Mesenchymal stem cell (in vitro differentiated cells and primary cell): ENCODE measurements around the gene GALNT10.
A peak's percentile ranks its signal among the peaks of the same experiment; 100 is the strongest.

Experiments used
- DNase-seq: peaks from one replicate; pipeline ENCODE4 v3.0.0-alpha.2; 2013
- H2AFZ ChIP-seq: one replicate; pipeline ENCODE4 v1.6.1; 2013; ENCODE audit warnings: low read depth, mild to moderate bottlenecking, control low read depth, inconsistent platforms, low read length, moderate library complexity
- H2AK5ac ChIP-seq: 2 replicates; pipeline ENCODE4 v1.6.1; 2013; ENCODE audit warnings: low read length, moderate library complexity, mild to moderate bottlenecking, inconsistent platforms; ENCODE audit not compliant: severe bottlenecking
- H2BK120ac ChIP-seq: one replicate; pipeline ENCODE4 v1.6.1; 2013; ENCODE audit warnings: low read depth, mild to moderate bottlenecking, inconsistent platforms, low read length, moderate library complexity
- H2BK12ac ChIP-seq, 2 experiments: one replicate each; pipeline ENCODE4 v1.6.1; 2013; ENCODE audit warnings: inconsistent platforms in 2 of 2, low read length in 2 of 2, mild to moderate bottlenecking in 2 of 2, moderate library complexity in 2 of 2, control low read depth in 1 of 2
- H2BK15ac ChIP-seq: one replicate; pipeline ENCODE4 v1.6.1; 2013; ENCODE audit warnings: mild to moderate bottlenecking, low read depth, inconsistent platforms; ENCODE audit not compliant: poor library complexity, severe bottlenecking
- H2BK5ac ChIP-seq: 2 replicates; pipeline ENCODE4 v1.6.1; 2013; ENCODE audit warnings: low read depth, mild to moderate bottlenecking, low read length, control low read depth, inconsistent platforms; ENCODE audit not compliant: poor library complexity, severe bottlenecking
- H3K14ac ChIP-seq, 2 experiments: one replicate each; pipeline ENCODE4 v1.6.1; 2013; ENCODE audit warnings: inconsistent platforms in 2 of 2, low read length in 2 of 2, control low read depth in 1 of 2, mild to moderate bottlenecking in 1 of 2, moderate library complexity in 1 of 2
- H3K18ac ChIP-seq, 2 experiments: one replicate each; pipeline ENCODE4 v1.6.1; 2013; ENCODE audit warnings: inconsistent platforms in 2 of 2, low read length in 2 of 2, control low read depth in 1 of 2, low read depth in 1 of 2, mild to moderate bottlenecking in 1 of 2
- H3K23ac ChIP-seq, 2 experiments: one replicate each; pipeline ENCODE4 v1.6.1; 2013; ENCODE audit warnings: inconsistent platforms in 2 of 2, low read length in 2 of 2, mild to moderate bottlenecking in 2 of 2, moderate library complexity in 2 of 2, control low read depth in 1 of 2
- H3K27ac ChIP-seq: 2 replicates; pipeline ENCODE4 v1.5.1; 2013; ENCODE audit warnings: mild to moderate bottlenecking, moderate library complexity, low read length, control low read depth, inconsistent platforms; ENCODE audit not compliant: poor library complexity, severe bottlenecking
- H3K27me3 ChIP-seq, 2 experiments: 2 replicates each; pipeline versions ENCODE4 v1.6.1 to v1.7.0; 2013; ENCODE audit warnings: low read length in 2 of 2, mild to moderate bottlenecking in 2 of 2, moderate library complexity in 2 of 2, control low read depth in 1 of 2, inconsistent platforms in 1 of 2; ENCODE audit not compliant: control insufficient read depth in 1 of 2, insufficient read depth in 1 of 2
- H3K36me3 ChIP-seq, 2 experiments: 2 replicates each; pipeline versions ENCODE4 v1.6.1 to v1.7.0; 2013; ENCODE audit warnings: low read length in 2 of 2, control low read depth in 1 of 2, inconsistent platforms in 1 of 2, low read depth in 1 of 2, mild to moderate bottlenecking in 1 of 2; ENCODE audit not compliant: insufficient read depth in 2 of 2, control insufficient read depth in 1 of 2
- H3K4ac ChIP-seq, 2 experiments: one replicate each; pipeline ENCODE4 v1.6.1; 2013; ENCODE audit warnings: inconsistent platforms in 2 of 2, low read length in 2 of 2, mild to moderate bottlenecking in 2 of 2, moderate library complexity in 2 of 2, control low read depth in 1 of 2, low read depth in 1 of 2
- H3K4me1 ChIP-seq: 2 replicates; pipeline ENCODE4 v1.6.1; 2013; ENCODE audit warnings: low read depth, low read length, control low read depth; ENCODE audit not compliant: control insufficient read depth, insufficient read depth
- H3K4me2 ChIP-seq: 2 replicates; pipeline ENCODE4 v1.6.1; 2013; ENCODE audit warnings: low read length, mild to moderate bottlenecking, inconsistent platforms; ENCODE audit not compliant: poor library complexity, severe bottlenecking
- H3K4me3 ChIP-seq, 2 experiments: 2 replicates each; pipeline versions ENCODE4 v1.5.1 to v1.7.0; 2013; ENCODE audit warnings: low read length in 2 of 2, mild to moderate bottlenecking in 2 of 2, control low read depth in 1 of 2, low read depth in 1 of 2; ENCODE audit not compliant: insufficient read depth in 1 of 2
- H3K79me1 ChIP-seq: replicated peaks from 2 replicates; pipeline ENCODE4 v1.6.1; 2013; ENCODE audit warnings: mild to moderate bottlenecking, control low read depth, low read length, inconsistent platforms; ENCODE audit not compliant: poor library complexity, severe bottlenecking
- H3K9ac ChIP-seq: 2 replicates; pipeline ENCODE4 v1.7.0; 2013; ENCODE audit warnings: mild to moderate bottlenecking, low read length, moderate library complexity
- H3K9me3 ChIP-seq: 2 replicates; pipeline ENCODE4 v1.7.0; 2013; ENCODE audit warnings: mild to moderate bottlenecking, low read length; ENCODE audit not compliant: control insufficient read depth
- H4K8ac ChIP-seq: one replicate; pipeline ENCODE4 v1.6.1; 2013; ENCODE audit warnings: inconsistent platforms, mild to moderate bottlenecking, low read length, moderate library complexity
- H4K91ac ChIP-seq: one replicate; pipeline ENCODE4 v1.6.1; 2013; ENCODE audit warnings: mild to moderate bottlenecking, low read length, inconsistent platforms
- WGBS: methylation state at CpG from one replicate; pipeline ENCODE4 v1.1.7; 2013; ENCODE audit warnings: mixed read lengths; 5-methylcytosine and 5-hydroxymethylcytosine counted together

Gene GALNT10

DNA sequence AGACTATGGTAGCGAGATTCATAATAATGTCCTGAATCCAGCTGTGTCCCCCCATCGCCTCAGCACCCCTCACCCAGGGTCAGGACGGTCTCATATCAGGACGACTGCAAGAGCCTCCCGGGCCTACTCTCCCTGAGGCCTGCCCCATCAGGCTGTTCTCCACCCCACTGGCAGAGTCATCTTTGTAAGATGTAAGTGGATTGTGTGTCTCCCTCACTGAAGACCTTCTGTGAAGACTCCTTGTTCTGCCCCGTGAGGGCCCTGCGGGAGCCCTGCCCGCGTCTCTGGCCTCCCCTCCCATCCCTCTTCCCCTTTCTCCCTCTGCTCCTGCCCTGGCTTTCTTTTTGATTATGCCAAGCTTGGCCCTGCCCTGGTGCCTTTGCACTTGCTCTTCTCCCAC is 211.4 kb downstream of the GALNT10 start:
- Histone ChIP-seq H3K9me3 (no peaks in the 10 kb centered on the region), H3K36me3 (peaks cover 0 to 37% of the 10 kb centered on the region in 2 experiments), H3K18ac (no peak overlapping the region), H4K8ac (no peak overlapping the region), H4K91ac (peak overlapping the region; percentile 31), H3K4ac (no peak overlapping the region), H2AK5ac (no peak overlapping the region), H2BK15ac (no peak overlapping the region), H3K14ac (no peak overlapping the region), H3K27ac (no peak overlapping the region), H3K4me2 (no peak overlapping the region), H2BK120ac (no peak overlapping the region), H3K4me1 (peaks cover 8% of the 10 kb centered on the region), H3K79me1 (no peaks in the 10 kb centered on the region), H2AFZ (no peak overlapping the region), H2BK5ac (no peak overlapping the region), H2BK12ac (no peak overlapping the region), H3K23ac (no peak overlapping the region), H3K27me3 (no peaks in the 10 kb centered on the region), H3K9ac (no peak overlapping the region), H3K4me3 (no peak overlapping the region)
- WGBS, result 95% methylated on average over 8 of the region's 9 CpGs
- DNase-seq, result no peak

GRCh38 chr5:154402611-154403010 is 212.1 kb downstream of the GALNT10 start:
- Histone ChIP-seq H2BK15ac (no peak overlapping the region), H4K8ac (no peak overlapping the region), H3K18ac (no peak overlapping the region), H2BK5ac (no peak overlapping the region), H3K36me3 (peaks cover 0 to 36% of the 10 kb centered on the region in 2 experiments), H3K4me1 (peaks cover 8% of the 10 kb centered on the region), H3K27ac (no peak overlapping the region), H3K9me3 (no peaks in the 10 kb centered on the region), H3K4me3 (no peak overlapping the region), H3K4me2 (no peak overlapping the region), H3K14ac (no peak overlapping the region), H2BK120ac (no peak overlapping the region), H3K27me3 (no peaks in the 10 kb centered on the region), H2BK12ac (no peak overlapping the region), H3K9ac (no peak overlapping the region), H4K91ac (no peak overlapping the region), H3K23ac (no peak overlapping the region), H2AK5ac (no peak overlapping the region), H3K79me1 (no peaks in the 10 kb centered on the region), H2AFZ (no peak overlapping the region), H3K4ac (no peak overlapping the region)
- no peak for DNase-seq
- WGBS, result 92% methylated on average over 10 of the region's 10 CpGs

DNA sequence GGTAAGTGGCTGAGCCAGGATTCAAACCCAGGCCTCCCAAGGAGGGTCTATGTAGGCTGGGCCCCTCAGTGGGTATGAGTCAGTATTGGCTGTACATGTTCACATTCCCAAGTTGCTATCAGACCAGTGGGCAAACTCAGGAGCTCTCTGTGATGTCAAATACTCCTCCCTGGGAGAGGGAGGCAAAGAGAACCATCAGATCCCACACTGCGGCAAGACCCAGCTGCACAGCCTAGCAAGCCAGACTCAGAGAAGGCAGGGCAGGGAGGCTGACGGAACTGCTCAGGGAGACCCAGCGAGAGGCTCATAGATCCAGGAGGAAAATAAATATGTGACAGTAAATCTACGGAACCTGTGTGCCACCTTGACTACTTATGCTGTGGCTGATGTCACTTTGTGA is 212.7 kb downstream of the GALNT10 start:
- no peak overlapping the region for H3K4ac ChIP-seq
- H3K9ac ChIP-seq, result no peak overlapping the region
- H4K91ac ChIP-seq, result no peak overlapping the region
- no peaks in the 10 kb centered on the region for H3K9me3 ChIP-seq
- no peak overlapping the region for H3K23ac ChIP-seq
- H4K8ac ChIP-seq, result no peak overlapping the region
- no peak for DNase-seq
- peaks cover 8% of the 10 kb centered on the region for H3K4me1 ChIP-seq
- no peak overlapping the region for H3K4me3 ChIP-seq
- no peak overlapping the region for H2AFZ ChIP-seq
- H2BK120ac ChIP-seq, result no peak overlapping the region
- no peak overlapping the region for H3K27ac ChIP-seq
- peak overlapping the region in 1 of 2 experiments; percentile 68 for H2BK12ac ChIP-seq
- no peak overlapping the region for H3K4me2 ChIP-seq
- H3K36me3 ChIP-seq, result peaks cover 0 to 31% of the 10 kb centered on the region in 2 experiments
- H3K27me3 ChIP-seq, result no peaks in the 10 kb centered on the region
- no peak overlapping the region for H3K14ac ChIP-seq
- no peak overlapping the region for H2BK5ac ChIP-seq
- H2AK5ac ChIP-seq, result no peak overlapping the region
- H3K18ac ChIP-seq, result no peak overlapping the region
- no peaks in the 10 kb centered on the region for H3K79me1 ChIP-seq
- H2BK15ac ChIP-seq, result no peak overlapping the region
- 93% methylated on average over 4 of the region's 4 CpGs for WGBS

DNA sequence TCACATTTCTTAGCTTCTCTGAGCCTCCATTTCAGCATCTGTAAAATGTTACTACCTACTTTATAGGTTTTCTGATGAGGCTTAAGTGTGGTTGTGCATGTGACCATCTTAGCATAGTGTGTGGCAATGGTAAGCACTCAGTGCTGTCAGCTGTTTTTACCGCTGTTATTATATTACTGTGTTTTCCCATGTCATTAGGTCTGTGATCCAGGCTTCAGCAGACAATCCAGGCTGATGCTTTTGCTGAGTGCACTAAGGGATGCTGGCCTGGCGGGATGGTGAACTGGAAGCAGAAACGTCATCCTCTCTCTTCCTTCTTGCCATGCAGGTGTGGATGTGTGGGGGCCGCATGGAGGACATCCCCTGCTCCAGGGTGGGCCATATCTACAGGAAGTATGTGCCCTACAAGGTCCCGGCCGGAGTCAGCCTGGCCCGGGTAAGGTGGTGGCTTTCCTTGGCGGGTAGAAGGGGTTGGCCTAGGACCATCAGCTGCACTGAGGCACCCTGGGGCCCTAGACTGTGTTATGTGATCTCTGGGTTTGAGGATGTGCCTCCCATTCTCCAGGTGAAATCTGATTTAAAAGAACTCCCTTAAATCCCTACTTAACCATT is 213.3 kb downstream of the GALNT10 start:
- no peak overlapping the region for H3K14ac ChIP-seq
- H2BK12ac ChIP-seq, result peak overlapping the region in 1 of 2 experiments; percentile 45
- no peak overlapping the region for H2BK120ac ChIP-seq
- H3K4ac ChIP-seq, result no peak overlapping the region
- no peaks in the 10 kb centered on the region for H3K79me1 ChIP-seq
- no peak overlapping the region for H3K18ac ChIP-seq
- H2BK15ac ChIP-seq, result no peak overlapping the region
- no peak overlapping the region for H3K27ac ChIP-seq
- H3K36me3 ChIP-seq, result peaks cover 0 to 27% of the 10 kb centered on the region in 2 experiments
- H4K8ac ChIP-seq, result no peak overlapping the region
- DNase-seq, result peak; percentile 15
- H2BK5ac ChIP-seq, result no peak overlapping the region
- no peak overlapping the region for H3K4me2 ChIP-seq
- H3K9ac ChIP-seq, result no peak overlapping the region
- H3K4me3 ChIP-seq, result no peak overlapping the region
- H4K91ac ChIP-seq, result no peak overlapping the region
- no peak overlapping the region for H3K23ac ChIP-seq
- no peaks in the 10 kb centered on the region for H3K27me3 ChIP-seq
- peaks cover 8% of the 10 kb centered on the region for H3K4me1 ChIP-seq
- no peaks in the 10 kb centered on the region for H3K9me3 ChIP-seq
- H2AFZ ChIP-seq, result no peak overlapping the region
- no peak overlapping the region for H2AK5ac ChIP-seq
- WGBS, result 95% methylated on average over 8 of the region's 8 CpGs
